ENCODE results near the gene TJAP1.
A peak's percentile ranks its signal among the peaks of the same experiment; 100 is the strongest.

Gene TJAP1

GRCh38 chr6:43504756-43505593, 27.6 kb downstream of the TJAP1 start:
- no peak for DNase-seq

GRCh38 chr6:43505718-43506117, 28.3 kb downstream of the TJAP1 start:
- no peak for DNase-seq

GRCh38 chr6:43506171-43506570, 28.8 kb downstream of the TJAP1 start:
- DNase-seq = no peak

GRCh38 chr6:43506667-43507471, 29.5 kb downstream of the TJAP1 start:
- peak in 48 of 51 donors; percentile 16 to 87 (median 60) for DNase-seq

GRCh38 chr6:43508481-43509141, 31.2 kb downstream of the TJAP1 start:
- DNase-seq = no peak

GRCh38 chr6:43509142-43509983, 32.0 kb downstream of the TJAP1 start:
- peak in 2 of 51 donors; percentile 38 to 49 for DNase-seq

GRCh38 chr6:43509984-43510826, 32.8 kb downstream of the TJAP1 start, which contains the start of gene LRRC73:
Gene LRRC73, minus strand, starts transcription at chr6:43510346. Its CDS starts 561 bp downstream, at chr6:43509785.
- DNase-seq = peak in 49 of 51 donors; percentile 23 to 90 (median 76)

GRCh38 chr6:43510827-43511163, 33.4 kb downstream of the TJAP1 start:
- DNase-seq = no peak

GRCh38 chr6:43511824-43512415, 34.5 kb downstream of the TJAP1 start:
- DNase-seq = no peak

- DNase-seq = no peak
Observed at GRCh38 chr6:43515808-43516207, 38.4 kb downstream of the TJAP1 start.

GRCh38 chr6:43516367-43516696, 39.0 kb downstream of the TJAP1 start:
- no peak for DNase-seq

- DNase-seq = peak; percentile 71 to 98 (median 94)
Observed at GRCh38 chr6:43516697-43517504, 39.5 kb downstream of the TJAP1 start, which contains the start of the genes POLR1C and YIPF3. Gene POLR1C, plus strand, starts transcription at chr6:43517089. Its CDS starts 21 bp downstream, at chr6:43517110. Gene YIPF3, minus strand, starts transcription at chr6:43516926. Its CDS starts 119 bp downstream, at chr6:43516807.

- no peak for DNase-seq
Observed at GRCh38 chr6:43517505-43518357, 40.4 kb downstream of the TJAP1 start.

GRCh38 chr6:43520097-43520496, 42.7 kb downstream of the TJAP1 start:
- no peak for DNase-seq

- DNase-seq = no peak
Observed at GRCh38 chr6:43521836-43522235, 44.5 kb downstream of the TJAP1 start.

GRCh38 chr6:43522547-43523261, 45.3 kb downstream of the TJAP1 start:
- DNase-seq = no peak

- no peak for DNase-seq
Observed at GRCh38 chr6:43523284-43523683, 45.9 kb downstream of the TJAP1 start.

Measured in hypothalamus (tissue), 51 donors.